GM19372 (cell line): ENCODE results near the gene GPS2.

Source experiments
- ATAC-seq: cut with Tn5 transposase; IDR thresholded peaks from one replicate; pipeline ENCODE4 v1.9.1; 2021; ENCODE audit warnings: mild to moderate bottlenecking, low read depth, moderate library complexity; ENCODE audit not compliant: unreplicated experiment

The GPS2 gene

GRCh38 chr17:7262935-7263800, 52.0 kb downstream of the GPS2 start:
- no peak for ATAC-seq
